Right lung (tissue), 10 donors: ENCODE data around the gene ZNF582. TPM values are rescaled to one million over a fixed set of nuclear protein-coding genes. Genes with fewer than 3 reads are reported as not detected.

Experiments
- DNase-seq, 2 donors: peaks; one replicate each; pipeline ENCODE4 v3.0.0-alpha.2; 2013
- long read RNA-seq, 8 donors: transcript quantifications; one replicate each; lab custom pipeline, GENCODE V29; 2026
- polyA plus RNA-seq, 5 donors: library from polyadenylated mRNA; unstranded; fragments of 120-200 nt; gene quantifications; one replicate each; pipeline versions ENCODE4 v1.2.1 to v1.2.3, GENCODE V29; 2013; ENCODE audit warnings: inconsistent platforms in 1 of 5, low replicate concordance in 1 of 5; ENCODE audit not compliant: insufficient read length in 5 of 5, insufficient read depth in 1 of 5

Gene ZNF582
- polyA plus RNA-seq, result 10 to 100 TPM in 3 of 5 donors, 1 to 10 TPM in 2; 6.7 to 12.2 (median 10.2) TPM
- long read RNA-seq, donor 1, partial matches to known transcripts, result 10 of 20 reads
- long read RNA-seq, donor 1, other reads (novel, unspliced or antisense), result 9 of 20 reads
- long read RNA-seq, donor 2, partial matches to known transcripts, result 0 of 1 reads
- long read RNA-seq, donor 2, other reads (novel, unspliced or antisense), result 0 of 1 reads
- long read RNA-seq, donor 3, partial matches to known transcripts, result 0 of 14 reads
- long read RNA-seq, donor 3, other reads (novel, unspliced or antisense), result 12 of 14 reads
- long read RNA-seq, donor 4, partial matches to known transcripts, result 0 of 1 reads
- long read RNA-seq, donor 4, other reads (novel, unspliced or antisense), result 0 of 1 reads
- long read RNA-seq, donor 5, partial matches to known transcripts, result 7 of 30 reads
- long read RNA-seq, donor 5, other reads (novel, unspliced or antisense), result 18 of 30 reads
- long read RNA-seq, donor 6, partial matches to known transcripts, result 0 of 14 reads
- long read RNA-seq, donor 6, other reads (novel, unspliced or antisense), result 13 of 14 reads
- long read RNA-seq, donor 7, partial matches to known transcripts, result 6 of 14 reads
- long read RNA-seq, donor 7, other reads (novel, unspliced or antisense), result 7 of 14 reads
- long read RNA-seq, donor 8, partial matches to known transcripts, result 0 of 1 reads
- long read RNA-seq, donor 8, other reads (novel, unspliced or antisense), result 0 of 1 reads

- peak; percentile 95 to 96 for DNase-seq
Measured at GRCh38 chr19:56393119-56394012, at the start of gene ZNF582. ZNF582 (minus strand) TSS chr19:56393534; CDS start chr19:56391752, 1,782 bp downstream.

GRCh38 chr19:56441206-56441792, 48.0 kb upstream of the ZNF582 start:
- no peak for DNase-seq

- DNase-seq, result no peak
Measured at GRCh38 chr19:56423985-56424353, 30.6 kb upstream of the ZNF582 start.

GRCh38 chr19:56423276-56423984, 30.1 kb upstream of the ZNF582 start:
- no peak for DNase-seq

- DNase-seq, result no peak
Measured at GRCh38 chr19:56405062-56405461, 11.7 kb upstream of the ZNF582 start.

GRCh38 chr19:56404705-56405056, 11.3 kb upstream of the ZNF582 start:
- DNase-seq, result peak in 1 of 2 donors; percentile 6

GRCh38 chr19:56403764-56404704, 10.7 kb upstream of the ZNF582 start, which contains the start of gene ZNF583:
ZNF583 (plus strand) TSS chr19:56404332; CDS start chr19:56407115, 2,783 bp downstream.
- DNase-seq, result peak; percentile 98 to 99

GRCh38 chr19:56403261-56403660, 9.9 kb upstream of the ZNF582 start:
- peak in 1 of 2 donors; percentile 5 for DNase-seq

GRCh38 chr19:56400485-56400884, 7.2 kb upstream of the ZNF582 start:
- DNase-seq, result no peak

- DNase-seq, result no peak
Measured at GRCh38 chr19:56398809-56399208, 5.5 kb upstream of the ZNF582 start.

GRCh38 chr19:56383826-56384605, 9.3 kb downstream of the ZNF582 start:
- no peak for DNase-seq

GRCh38 chr19:56377105-56377924, 16.0 kb downstream of the ZNF582 start:
- no peak for DNase-seq

- DNase-seq, result no peak
Measured at GRCh38 chr19:56372281-56372680, 21.1 kb downstream of the ZNF582 start.

GRCh38 chr19:56369886-56370676, 23.3 kb downstream of the ZNF582 start:
- DNase-seq, result no peak

- DNase-seq, result peak; percentile 93 to 94
Measured at GRCh38 chr19:56367829-56368711, 25.3 kb downstream of the ZNF582 start.

- no peak for DNase-seq
Measured at GRCh38 chr19:56360841-56361240, 32.5 kb downstream of the ZNF582 start.
